Ammon's horn (tissue), 1 donor: ENCODE results near the gene AFDN.

Experiments
- DNase-seq: peaks from one replicate; pipeline ENCODE4 v3.0.0-alpha.2; 2016; ENCODE audit warnings: low spot score

Gene AFDN

GRCh38 chr6:167794161-167795157, 32.3 kb upstream of the AFDN start:
- no peak for DNase-seq

- DNase-seq, result no peak
Measured at GRCh38 chr6:167795321-167795811, 31.3 kb upstream of the AFDN start.

GRCh38 chr6:167795874-167796191, 30.9 kb upstream of the AFDN start:
- no peak for DNase-seq

- DNase-seq, result peak; percentile 56
Measured at GRCh38 chr6:167796192-167796981, 30.3 kb upstream of the AFDN start.

GRCh38 chr6:167797011-167797471, 29.7 kb upstream of the AFDN start:
- no peak for DNase-seq

- no peak for DNase-seq
Measured at GRCh38 chr6:167797476-167798265, 29.0 kb upstream of the AFDN start.

- no peak for DNase-seq
Measured at GRCh38 chr6:167798453-167798852, 28.3 kb upstream of the AFDN start.

- DNase-seq, result peak; percentile 36
Measured at GRCh38 chr6:167799033-167799821, 27.5 kb upstream of the AFDN start.

GRCh38 chr6:167800549-167800948, 26.2 kb upstream of the AFDN start:
- DNase-seq, result no peak

- no peak for DNase-seq
Measured at GRCh38 chr6:167801263-167801662, 25.4 kb upstream of the AFDN start.

- no peak for DNase-seq
Measured at GRCh38 chr6:167802339-167802738, 24.4 kb upstream of the AFDN start.

GRCh38 chr6:167803816-167804215, 22.9 kb upstream of the AFDN start:
- DNase-seq, result no peak

GRCh38 chr6:167804281-167805013, 22.3 kb upstream of the AFDN start:
- DNase-seq, result no peak

GRCh38 chr6:167805349-167806060, 21.2 kb upstream of the AFDN start:
- no peak for DNase-seq

GRCh38 chr6:167806061-167806700, 20.5 kb upstream of the AFDN start:
- no peak for DNase-seq

GRCh38 chr6:167807200-167807599, 19.5 kb upstream of the AFDN start:
- DNase-seq, result no peak

- no peak for DNase-seq
Measured at GRCh38 chr6:167807756-167808155, 19.0 kb upstream of the AFDN start.

- no peak for DNase-seq
Measured at GRCh38 chr6:167811040-167811439, 15.7 kb upstream of the AFDN start.

GRCh38 chr6:167811442-167812087, 15.1 kb upstream of the AFDN start:
- DNase-seq, result no peak
